GM10266 (cell line): ENCODE results near the gene SERPINB4.
"Not testable (repeated sequence)": the region's sequence is repeated elsewhere in the genome, so short reads cannot be mapped to it uniquely, and the experiment has no call there.

Experiments
- DNase-seq: peaks from one replicate; pipeline ENCODE4 v3.0.0; 2012; ENCODE audit errors: extremely low spot score
- TF ChIP-seq, protein P1 (sequence below): IDR thresholded peaks from 2 replicates; pipeline ENCODE4 v1.5.1; 2012; ENCODE audit warnings: mild to moderate bottlenecking, low read depth; ENCODE audit not compliant: control insufficient read depth, insufficient read depth; ENCODE audit errors: missing control alignments

Gene SERPINB4

DNA sequence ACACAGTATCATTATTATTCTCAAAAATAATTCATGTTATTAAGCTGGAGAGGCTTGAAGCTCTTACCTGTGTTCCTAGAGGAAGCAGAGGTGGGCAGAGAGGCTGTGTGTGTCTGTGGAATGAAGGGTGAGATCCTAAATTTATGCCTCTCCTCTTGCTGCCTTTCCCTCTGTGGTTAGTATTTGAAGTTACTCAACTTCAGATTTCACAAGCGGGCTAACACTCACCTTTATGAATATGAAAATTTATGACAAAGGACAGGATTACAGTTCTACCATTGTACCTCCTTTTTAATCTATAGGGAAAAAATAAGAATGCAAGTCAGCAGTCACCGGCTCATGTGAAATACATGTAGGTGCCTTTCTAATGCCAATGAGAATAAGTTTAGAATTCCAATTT, at the start of gene SERPINB4:
Gene SERPINB4 (minus strand): TSS at position 115 of the 400 bp plus-strand sequence. CDS start 679 bp downstream, outside the sequence.
- DNase-seq, result not testable (repeated sequence)

DNA sequence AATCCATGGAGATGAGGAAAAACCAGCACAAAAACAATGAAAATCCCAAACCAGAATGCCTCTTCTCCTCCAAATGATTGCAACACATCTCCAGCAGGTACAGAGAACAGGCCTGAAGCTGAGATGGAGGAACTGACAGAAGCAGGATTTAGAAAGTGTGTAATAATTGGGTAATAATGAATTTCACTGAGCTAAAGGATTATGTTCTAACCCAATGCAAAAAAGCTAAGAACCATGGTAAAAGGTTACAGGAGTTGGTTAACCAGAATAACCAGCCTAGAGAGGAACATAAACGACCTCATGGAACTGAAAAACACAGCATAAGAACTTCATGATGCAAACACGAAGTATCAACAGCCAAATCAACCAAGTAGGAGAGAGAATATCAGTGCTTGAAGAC, 45.0 kb upstream of the SERPINB4 start:
- DNase-seq, result no peak
- TF ChIP-seq, protein P1, sequence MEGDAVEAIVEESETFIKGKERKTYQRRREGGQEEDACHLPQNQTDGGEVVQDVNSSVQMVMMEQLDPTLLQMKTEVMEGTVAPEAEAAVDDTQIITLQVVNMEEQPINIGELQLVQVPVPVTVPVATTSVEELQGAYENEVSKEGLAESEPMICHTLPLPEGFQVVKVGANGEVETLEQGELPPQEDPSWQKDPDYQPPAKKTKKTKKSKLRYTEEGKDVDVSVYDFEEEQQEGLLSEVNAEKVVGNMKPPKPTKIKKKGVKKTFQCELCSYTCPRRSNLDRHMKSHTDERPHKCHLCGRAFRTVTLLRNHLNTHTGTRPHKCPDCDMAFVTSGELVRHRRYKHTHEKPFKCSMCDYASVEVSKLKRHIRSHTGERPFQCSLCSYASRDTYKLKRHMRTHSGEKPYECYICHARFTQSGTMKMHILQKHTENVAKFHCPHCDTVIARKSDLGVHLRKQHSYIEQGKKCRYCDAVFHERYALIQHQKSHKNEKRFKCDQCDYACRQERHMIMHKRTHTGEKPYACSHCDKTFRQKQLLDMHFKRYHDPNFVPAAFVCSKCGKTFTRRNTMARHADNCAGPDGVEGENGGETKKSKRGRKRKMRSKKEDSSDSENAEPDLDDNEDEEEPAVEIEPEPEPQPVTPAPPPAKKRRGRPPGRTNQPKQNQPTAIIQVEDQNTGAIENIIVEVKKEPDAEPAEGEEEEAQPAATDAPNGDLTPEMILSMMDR, result no peak

DNA sequence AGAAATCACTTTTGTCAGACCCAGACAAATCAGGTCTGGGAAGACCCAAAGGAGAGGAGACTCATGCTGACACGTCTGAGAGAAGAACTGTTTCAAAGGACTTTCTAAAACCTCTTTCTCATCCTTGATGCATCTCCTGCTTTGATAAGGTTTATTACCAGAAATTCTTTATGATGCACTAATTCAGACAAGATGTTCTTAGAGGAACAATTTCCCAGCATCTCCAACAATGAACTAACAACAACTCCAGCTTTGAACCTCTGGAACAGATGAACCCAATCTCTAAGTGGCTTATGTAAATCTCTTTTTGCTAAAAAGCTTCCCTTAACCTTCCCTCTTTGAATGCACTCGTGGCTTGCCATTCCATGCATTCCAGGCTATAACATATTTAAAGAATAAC, 42.8 kb upstream of the SERPINB4 start:
- no peak for DNase-seq
- TF ChIP-seq, protein P1, result no peak

DNA sequence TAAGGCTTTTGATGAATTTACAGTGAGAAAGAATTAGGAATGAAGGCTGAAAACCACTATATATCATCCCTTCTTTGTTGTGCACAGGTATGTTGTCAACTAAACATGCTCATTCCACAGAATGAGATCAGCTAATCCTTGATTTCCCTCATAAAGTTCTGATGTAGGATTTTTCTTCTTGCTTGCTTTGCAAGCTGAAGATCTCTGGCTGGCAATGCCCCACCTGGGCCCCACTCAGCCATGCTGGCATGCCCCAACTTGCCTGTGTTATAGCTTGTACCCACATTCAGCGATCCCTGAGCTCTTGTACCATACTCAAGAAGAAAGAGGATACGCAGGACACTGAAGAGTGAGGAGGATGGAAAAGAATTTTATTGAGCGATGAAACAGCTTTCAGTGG, 40.7 kb upstream of the SERPINB4 start:
- TF ChIP-seq, protein P1, result no peak
- no peak for DNase-seq

DNA sequence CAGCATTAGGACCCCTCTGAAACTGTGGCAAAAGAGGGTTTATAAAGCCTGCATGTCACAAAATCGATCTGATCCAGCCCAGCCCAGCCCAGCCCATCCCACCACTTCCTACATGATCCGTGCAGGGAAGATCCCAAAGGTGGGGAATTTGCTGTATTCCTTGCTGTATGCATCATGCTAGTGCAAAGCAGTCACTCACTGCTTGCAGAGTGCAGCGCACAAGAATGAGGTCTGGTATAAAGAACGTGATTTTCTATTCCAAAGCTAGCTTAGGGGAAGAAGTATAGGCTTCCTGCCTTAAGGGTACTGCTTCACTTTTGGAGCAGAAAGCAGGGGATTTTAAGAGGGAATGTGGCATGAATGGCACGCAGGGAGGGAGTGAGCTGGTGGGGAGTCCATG, 39.8 kb upstream of the SERPINB4 start:
- DNase-seq, result no peak
- TF ChIP-seq, protein P1, result no peak

DNA sequence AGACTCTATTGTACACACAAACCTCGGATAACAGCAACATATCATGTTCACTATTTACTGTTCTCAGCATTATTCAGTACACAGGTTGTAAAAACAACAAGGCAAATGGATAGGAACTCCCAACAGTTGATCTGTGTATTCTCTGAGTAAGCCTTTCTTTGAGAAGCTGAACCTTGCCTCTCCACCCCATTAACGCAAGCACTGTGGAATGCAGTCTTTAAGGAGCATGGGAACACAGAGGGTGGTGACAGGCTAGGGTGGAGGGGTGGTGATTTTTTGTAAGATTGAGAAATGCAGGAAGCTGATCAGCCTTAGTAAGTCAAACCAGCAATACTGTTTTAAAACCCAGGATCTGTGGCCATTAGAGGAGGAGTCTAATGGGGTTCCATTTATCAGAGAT, 39.1 kb upstream of the SERPINB4 start:
- TF ChIP-seq, protein P1, result no peak
- DNase-seq, result no peak

DNA sequence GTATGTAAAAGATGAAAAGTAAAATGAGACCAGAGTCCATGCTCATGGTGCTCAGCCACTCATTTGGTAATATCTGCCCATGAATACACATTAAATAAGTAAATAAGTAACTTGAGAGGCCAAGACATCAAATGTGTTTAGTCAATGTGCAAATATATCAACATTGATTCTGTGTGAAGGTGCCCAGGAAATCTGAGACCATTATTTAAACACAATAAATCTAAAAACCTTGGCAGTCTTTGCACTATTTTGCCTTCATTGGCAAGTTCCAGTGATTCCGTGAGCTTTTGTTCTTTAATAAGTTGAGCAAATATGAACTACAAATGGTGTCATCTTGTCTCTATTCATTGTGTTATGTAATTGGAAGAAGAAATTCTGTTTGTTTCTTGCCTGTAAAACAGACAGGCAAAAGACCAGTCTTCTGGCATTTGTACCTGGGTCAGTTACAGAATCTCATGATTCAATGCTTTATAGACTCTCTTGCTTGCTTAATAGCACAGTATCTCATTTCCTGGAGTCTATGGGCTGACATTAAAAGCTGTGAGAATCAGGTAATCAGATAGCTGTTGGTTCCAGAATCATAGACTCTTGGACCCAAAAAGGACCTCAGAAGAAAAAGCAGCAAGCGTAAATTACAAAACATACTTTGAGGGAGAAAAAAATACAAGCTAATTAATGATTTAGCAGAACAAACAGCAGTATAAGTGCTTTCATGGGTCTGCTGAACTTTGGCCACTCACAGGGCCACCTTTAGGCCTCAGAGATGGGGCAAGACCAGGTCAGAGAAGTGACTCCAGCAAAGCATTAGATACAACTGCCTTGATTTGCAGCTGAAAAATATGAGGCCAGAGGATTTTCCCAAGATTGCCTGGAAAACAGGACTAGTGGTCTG, 37.6 kb upstream of the SERPINB4 start:
- DNase-seq, result no peak

More for the DNA sequence above, 37.6 kb upstream of the SERPINB4 start:
- TF ChIP-seq, protein P1, result no peak
